K562 (cell line): ENCODE results near the gene CAB39. TPM values are rescaled to one million over a fixed set of nuclear protein-coding genes. Genes with fewer than 3 reads are reported as not detected.

ENCODE experiments used
- ATAC-seq: fragments of 200-7000 bp; cut with Tn5 transposase; 3 replicates; pipeline ENCODE4 v1.9.1; 2020; ENCODE audit warnings: moderate library complexity
- BruUV-seq: library from RNA; stranded (reverse); fragments of 400-500 nt; replicated peaks from 2 replicates; lab custom pipeline; 2021; lab: Mats Ljungman, UMichigan
- CTCF ChIA-PET: fragments of 300-600 bp; formaldehyde crosslinking; extraction: SDS; loops from one replicate; lab custom pipeline; 2021; ENCODE audit warnings: low intra/inter-chr PET ratio; lab: Yijun Ruan, JAX
- POLR2A ChIA-PET: fragments of 300-600, 350-650 bp; sonication (Branson Sonifier 250); formaldehyde crosslinking; extraction: SDS; loops from one replicate; lab custom pipeline; 2021; ENCODE audit warnings: antibody characterized with exemption, inconsistent platforms; lab: Yijun Ruan, JAX
- DNase-seq, 4 experiments: peaks; one replicate each; pipeline versions ENCODE4 v3.0.0 to v3.0.0-alpha.2; 2011 to 2018; ENCODE audit warnings: low spot score in 3 of 4, mixed read lengths in 3 of 4; ENCODE audit errors: extremely low read depth in 1 of 4
- FAIRE-seq: peaks from 2 replicates; lab custom pipeline; 2011; peaks lifted over from hg19 to GRCh38; lab: Jason Lieb, UNC
- H2AFZ ChIP-seq: 2 replicates; pipeline ENCODE4 v1.6.0; 2011; ENCODE audit warnings: low read depth, low read length, control low read depth, inconsistent platforms
- H3K27ac ChIP-seq: fragments of 200-600 bp; 3 replicates; pipeline ENCODE4 v1.8.0; 2011; ENCODE audit warnings: low read depth, mild to moderate bottlenecking, control low read depth, inconsistent platforms, low read length, moderate library complexity, mixed read lengths; ENCODE audit errors: extremely low read depth
- H3K27me3 ChIP-seq, 2 experiments: fragments of 300-600 bp in 1 of 2; 2 replicates in 1 of 2; 3 replicates in 1 of 2; pipeline versions ENCODE4 v1.6.0 to v1.8.0; 2011; ENCODE audit warnings: inconsistent platforms in 2 of 2, low read length in 2 of 2, mild to moderate bottlenecking in 1 of 2, mixed read lengths in 1 of 2, moderate library complexity in 1 of 2; ENCODE audit not compliant: control insufficient read depth in 2 of 2, insufficient read depth in 2 of 2
- H3K36me3 ChIP-seq: fragments of 300-600 bp; 3 replicates; pipeline ENCODE4 v1.8.0; 2011; ENCODE audit warnings: mild to moderate bottlenecking, low read length, inconsistent platforms; ENCODE audit not compliant: control insufficient read depth, insufficient read depth
- H3K4me1 ChIP-seq, 2 experiments: fragments of 200-600 bp in 1 of 2; replicated peaks in 1 of 2; 2 replicates in 1 of 2; 3 replicates in 1 of 2; pipeline versions ENCODE4 v1.5.1 to v1.8.0; 2011; ENCODE audit warnings: inconsistent platforms in 2 of 2, low read length in 2 of 2, mild to moderate bottlenecking in 1 of 2, mixed read lengths in 1 of 2, moderate library complexity in 1 of 2; ENCODE audit not compliant: control insufficient read depth in 2 of 2, insufficient read depth in 2 of 2
- H3K4me2 ChIP-seq: 2 replicates; pipeline ENCODE4 v1.6.1; 2011; ENCODE audit warnings: low read length, control low read depth, inconsistent platforms, mixed read lengths; ENCODE audit not compliant: insufficient read depth
- H3K4me3 ChIP-seq: fragments of 200-600 bp; sonication (generic), shearing (Covaris generic); 2 replicates; pipeline ENCODE4 v1.5.1; 2016; ENCODE audit warnings: control low read depth, inconsistent platforms
- H3K79me2 ChIP-seq: fragments of 200-600 bp; 3 replicates; pipeline ENCODE4 v1.8.0; 2011; ENCODE audit warnings: low read length, inconsistent platforms; ENCODE audit not compliant: control insufficient read depth, insufficient read depth
- H3K9ac ChIP-seq, 2 experiments: 2 replicates each; pipeline versions ENCODE4 v1.6.0 to v1.6.1; 2011; ENCODE audit warnings: low read depth in 2 of 2, low read length in 2 of 2, control low read depth in 1 of 2, inconsistent platforms in 1 of 2, mild to moderate bottlenecking in 1 of 2, mixed read lengths in 1 of 2; ENCODE audit not compliant: insufficient read depth in 1 of 2
- H3K9me1 ChIP-seq: one replicate; pipeline ENCODE4 v1.6.0; 2011; ENCODE audit warnings: inconsistent platforms, mild to moderate bottlenecking, low read length, moderate library complexity; ENCODE audit not compliant: control insufficient read depth, insufficient read depth
- H3K9me3 ChIP-seq: replicated peaks from 2 replicates; pipeline ENCODE4 v1.5.1; 2011; ENCODE audit warnings: low read depth, low read length, inconsistent platforms; ENCODE audit not compliant: control insufficient read depth, insufficient read depth
- H4K20me1 ChIP-seq: replicated peaks from 2 replicates; pipeline ENCODE4 v1.6.1; 2011; ENCODE audit warnings: low read length, inconsistent platforms, mixed read lengths; ENCODE audit not compliant: control insufficient read depth, insufficient read depth
- ARID1B ChIP-seq: fragments of 450-650 bp; IDR thresholded peaks from 2 replicates; pipeline ENCODE4 v1.6.1; 2016; ENCODE audit warnings: antibody characterized with exemption, mild to moderate bottlenecking, inconsistent platforms
- BRD9 ChIP-seq: fragments of 450-650 bp; IDR thresholded peaks from 2 replicates; pipeline ENCODE4 v1.6.1; 2018; ENCODE audit warnings: low read depth; ENCODE audit not compliant: partially characterized antibody
- CBX1 ChIP-seq: sonication (generic); IDR thresholded peaks from 2 replicates; pipeline ENCODE4 v1.6.1; 2016; ENCODE audit warnings: antibody characterized with exemption, low read depth, mild to moderate bottlenecking
- CEBPB ChIP-seq: fragments of 450-650 bp; IDR thresholded peaks from 2 replicates; pipeline ENCODE4 v1.6.1; 2016; ENCODE audit warnings: missing genetic modification characterization, missing compliant biosample characterization
- DDX20 ChIP-seq: fragments of 450-650 bp; IDR thresholded peaks from 2 replicates; pipeline ENCODE4 v1.6.1; 2016; ENCODE audit warnings: missing genetic modification characterization, low read depth, mild to moderate bottlenecking, missing compliant biosample characterization, moderate library complexity
- ETV5 ChIP-seq: sonication (generic); formaldehyde crosslinking; IDR thresholded peaks from 2 replicates; pipeline ENCODE4 v1.4.0; 2020; ENCODE audit warnings: low read depth, mild to moderate bottlenecking, missing genetic modification reagents
- GTF2F1 ChIP-seq: IDR thresholded peaks from 2 replicates; pipeline ENCODE4 v1.6.1; 2011; ENCODE audit warnings: low read depth, low read length, improper control_type of control experiment
- KLF13 ChIP-seq: fragments of 450-650 bp; IDR thresholded peaks from 2 replicates; pipeline ENCODE4 v1.6.1; 2016; ENCODE audit warnings: missing genetic modification characterization, low read depth, mild to moderate bottlenecking, missing compliant biosample characterization, moderate library complexity, borderline replicate concordance
- NFATC3 ChIP-seq: fragments of 450-650 bp; IDR thresholded peaks from 2 replicates; pipeline ENCODE4 v1.6.1; 2017; ENCODE audit warnings: mild to moderate bottlenecking
- NFIX ChIP-seq: fragments of 250-450 bp; sonication (Bioruptor Pico); IDR thresholded peaks from 2 replicates; pipeline ENCODE4 v1.4.0; 2020; ENCODE audit warnings: low read depth, mild to moderate bottlenecking, moderate library complexity
- POLR2AphosphoS5 ChIP-seq: IDR thresholded peaks from 2 replicates; pipeline ENCODE4 v1.6.1; 2011; ENCODE audit warnings: mild to moderate bottlenecking, low read depth, low read length, moderate library complexity; ENCODE audit not compliant: control insufficient read depth, insufficient read depth
- TCF7L2 ChIP-seq: fragments of 150-350 bp; IDR thresholded peaks from 2 replicates; pipeline ENCODE4 v1.6.1; 2016; ENCODE audit warnings: low read depth, mild to moderate bottlenecking, low read length, moderate library complexity
- YY1 ChIP-seq, 3 experiments: IDR thresholded peaks; 2 replicates each; pipeline ENCODE4 v1.6.1; 2011; ENCODE audit warnings: low read length in 2 of 3, mild to moderate bottlenecking in 2 of 3, moderate library complexity in 2 of 3, borderline replicate concordance in 1 of 3, control low read depth in 1 of 3, low read depth in 1 of 3; ENCODE audit not compliant: insufficient read depth in 3 of 3, insufficient replicate concordance in 2 of 3, control insufficient read depth in 1 of 3, insufficient read length in 1 of 3; ENCODE audit errors: extremely low read depth in 1 of 3
- ZNF174 ChIP-seq: fragments of 250-450 bp; sonication (Bioruptor Pico); IDR thresholded peaks from 2 replicates; pipeline ENCODE4 v1.4.0; 2020; ENCODE audit warnings: mild to moderate bottlenecking
- ZNF263 ChIP-seq: sonication (generic); formaldehyde crosslinking; IDR thresholded peaks from 2 replicates; pipeline ENCODE4 v1.8.0; 2022; ENCODE audit warnings: mild to moderate bottlenecking, missing genetic modification reagents, borderline replicate concordance
- ZNF444 ChIP-seq: fragments of 250-450 bp; sonication (Bioruptor Pico); IDR thresholded peaks from 2 replicates; pipeline ENCODE4 v1.4.0; 2020; ENCODE audit warnings: mild to moderate bottlenecking, moderate library complexity
- ZNF655 ChIP-seq: fragments of 250-450 bp; sonication (Bioruptor Pico); IDR thresholded peaks from 2 replicates; pipeline ENCODE4 v1.5.0; 2021
- WGBS: fragments of 100-300 bp; shearing (Covaris generic); methylation state at CpG from one replicate; pipeline ENCODE4 v1.1.6; 2016; ENCODE audit warnings: low coverage, mixed read lengths; ENCODE audit not compliant: insufficient coverage; ENCODE audit errors: missing lambda C conversion rate; 5-methylcytosine and 5-hydroxymethylcytosine counted together
- in situ Hi-C: fragments of 300-500 bp; cut with MboI; formaldehyde crosslinking; loops from 4 replicates; pipeline ENCODE4 v1.15.0; 2018; ENCODE audit warnings: inconsistent platforms, mixed read lengths
- intact Hi-C: fragments of 100-400 bp; cut with micrococcal nuclease; formaldehyde crosslinking; loops from 2 replicates; pipeline ENCODE4 v1.14.2; 2022
- polyA plus RNA-seq, 8 experiments: library from polyadenylated mRNA; depleted of rRNA in 4 of 8; stranded (reverse) in 5 of 8; unstranded in 3 of 8; fragments of >200 nt; fragmentation: Nextera tagmentation in 2 of 8; fragmentation: Illumina TruSeq in 1 of 8; extraction: Ambion mirVana in 2 of 8; extraction: Trizol in 1 of 8; gene quantifications; 2 replicates each; pipeline versions ENCODE4 v1.2.1 to v1.2.3, GENCODE V29; 2011 to 2014; ENCODE audit warnings: inconsistent platforms in 1 of 8, missing spikeins in 1 of 8
- total RNA-seq, 7 experiments: library from RNA; depleted of rRNA in 6 of 7; stranded (reverse); fragments of >200 nt in 6 of 7; fragmentation: Illumina TruSeq in 2 of 7; extraction: Trizol in 2 of 7; gene quantifications; 2 replicates each; pipeline versions ENCODE4 v1.2.1 to v1.2.3, GENCODE V29; 2011 to 2021; ENCODE audit warnings: low replicate concordance in 1 of 7

Gene CAB39
- total and polyA plus RNA-seq, 9 of the 15 experiments (the other 6 are each of a cell fraction or from before 2014, with no cell fraction given) = 27.2 to 94.4 (median 70.1) TPM

GRCh38 chr2:230678451-230678850 is 34.2 kb upstream of the CAB39 start (continued):
- TF ChIP-seq ZNF263 (no peak), YY1 (IDR thresholded peaks at IDR 0.05; ENCODE audit: borderline replicate concordance in 1 of 3, control insufficient read depth in 1 of 3, extremely low read depth in 1 of 3, insufficient read depth in 3 of 3, insufficient read length in 1 of 3, insufficient replicate concordance in 2 of 3, low read depth in 1 of 3, low read length in 2 of 3) (no peak)

- ATAC-seq (peak; percentile 66), FAIRE-seq (no peak), DNase-seq (no peak)
- peak overlapping the region; percentile 86 for H2AFZ ChIP-seq
- no peaks in the 10 kb centered on the region for H3K27me3 ChIP-seq
- peak overlapping the region; percentile 18; the same call in 1 of the 2 replicates for H3K4me2 ChIP-seq
- peaks cover 15 to 21% of the 10 kb centered on the region in 2 experiments; a peak in 4 of 5 replicates for H3K4me1 ChIP-seq
- 78% methylated on average over 8 of the region's 11 CpGs for WGBS
- peaks cover 3% of the 10 kb centered on the region; the same call in 1 of the 2 replicates for H3K9me3 ChIP-seq
- ChIA-PET CTCF (no interaction called here), POLR2A (interaction anchor here (0.9 to 1.0 kb wide), 2 partner anchors 9 to 731 kb away, joined by 3 to 4 read pairs; no protein-coding TSS in a partner anchor)
- no TSS peak for BruUV-seq
- no peaks in the 10 kb centered on the region for H3K9me1 ChIP-seq
- H4K20me1 ChIP-seq = no peaks in the 10 kb centered on the region
- no peak overlapping the region for H3K4me3 ChIP-seq
- no peak overlapping the region for H3K9ac ChIP-seq
- no peaks in the 10 kb centered on the region for H3K36me3 ChIP-seq
- in situ Hi-C loops = no loop called here
- intact Hi-C loops = no loop called here
- no peaks in the 10 kb centered on the region for H3K79me2 ChIP-seq
- no peak overlapping the region for H3K27ac ChIP-seq
- no peak for TF ChIP-seq CBX1
- TF ChIP-seq KLF13 = no peak
- TF ChIP-seq NFIX = no peak
- TF ChIP-seq ZNF444 (CRISPR knock-in tag) = no peak
- no peak for TF ChIP-seq CEBPB (tag)
- no peak for TF ChIP-seq DDX20 (tag)
- no peak for TF ChIP-seq ETV5
- no peak for TF ChIP-seq ARID1B
- TF ChIP-seq NFATC3 = no peak
- TF ChIP-seq TCF7L2 = no peak
- TF ChIP-seq GTF2F1 = no peak
- TF ChIP-seq ZNF174 = no peak
- TF ChIP-seq POLR2AphosphoS5 = no peak
- TF ChIP-seq BRD9 = no peak
- TF ChIP-seq ZNF655 (CRISPR knock-in tag) = no peak
These were observed 32.0 kb upstream of the CAB39 start for GRCh38 chr2:230680463-230681170.
